SK-N-MC (cell line): ENCODE results near the gene SLC39A7.

ENCODE experiments used
- DNase-seq: peaks from one replicate; pipeline ENCODE4 v3.0.0-alpha.2; 2011; ENCODE audit warnings: low read depth, low spot score
- H3K27ac ChIP-seq: fragments of 200-600 bp; sonication (generic); 2 replicates; pipeline ENCODE4 v1.5.1; 2016; ENCODE audit warnings: mixed run types
- H3K36me3 ChIP-seq: fragments of 200-600 bp; sonication (generic); 2 replicates; pipeline ENCODE4 v1.6.1; 2017; ENCODE audit warnings: antibody characterized with exemption, low read length, mixed read lengths; ENCODE audit not compliant: insufficient read depth
- H3K4me3 ChIP-seq: fragments of 200-600 bp; sonication (generic); 2 replicates; pipeline ENCODE4 v1.5.1; 2016
- H3K9ac ChIP-seq: fragments of 200-600 bp; sonication (generic); 2 replicates; pipeline ENCODE4 v1.8.0; 2017; ENCODE audit warnings: mixed run types, mixed read lengths; ENCODE audit not compliant: insufficient read length
- H3K9me3 ChIP-seq: fragments of 200-600 bp; sonication (generic); 2 replicates; pipeline ENCODE4 v1.6.1; 2017; ENCODE audit warnings: low read depth, mild to moderate bottlenecking, antibody characterized with exemption, low read length, moderate library complexity, mixed read lengths
- EZH2 ChIP-seq: fragments of 200-600 bp; sonication (generic); IDR thresholded peaks from one replicate; pipeline ENCODE4 v1.6.1; 2017; ENCODE audit warnings: antibody characterized with exemption
- FOXP2 ChIP-seq: optimal IDR thresholded peaks from 2 replicates; pipeline ENCODE3; 2011; ENCODE audit warnings: mild to moderate bottlenecking, moderate library complexity; ENCODE audit not compliant: insufficient read depth; ENCODE audit errors: extremely low read length, control extremely low read depth
- POLR2AphosphoS5 ChIP-seq: IDR thresholded peaks from 2 replicates; pipeline ENCODE4 v1.6.1; 2012; ENCODE audit warnings: mild to moderate bottlenecking, low read depth, low read length, borderline replicate concordance

Gene SLC39A7

DNA sequence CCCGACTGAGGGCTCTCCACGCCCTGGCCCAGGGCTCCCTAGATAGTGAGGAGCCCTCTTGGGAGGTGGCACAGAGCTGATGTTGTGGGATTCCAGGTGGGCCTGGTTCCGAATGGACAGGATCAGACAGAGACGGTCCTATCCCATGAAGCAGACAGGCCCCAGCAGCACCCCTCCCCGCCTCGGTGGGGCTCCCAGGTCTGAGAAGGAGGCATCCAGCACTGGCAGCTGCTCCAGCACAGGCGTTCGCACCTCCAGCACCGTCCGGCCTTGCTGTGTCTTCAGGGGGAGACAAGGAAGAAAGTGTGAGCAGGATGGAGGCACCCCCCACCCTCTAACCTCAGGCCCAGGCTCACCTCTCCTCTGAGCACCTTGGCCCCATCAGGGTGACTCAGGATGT is 37.1 kb upstream of the SLC39A7 start:
- no peaks in the 10 kb centered on the region for H3K9me3 ChIP-seq
- H3K36me3 ChIP-seq, result no peaks in the 10 kb centered on the region
- no peak for DNase-seq
- H3K9ac ChIP-seq, result no peak overlapping the region
- no peak overlapping the region for H3K4me3 ChIP-seq
- no peak for TF ChIP-seq EZH2
- H3K27ac ChIP-seq, result no peak overlapping the region

DNA sequence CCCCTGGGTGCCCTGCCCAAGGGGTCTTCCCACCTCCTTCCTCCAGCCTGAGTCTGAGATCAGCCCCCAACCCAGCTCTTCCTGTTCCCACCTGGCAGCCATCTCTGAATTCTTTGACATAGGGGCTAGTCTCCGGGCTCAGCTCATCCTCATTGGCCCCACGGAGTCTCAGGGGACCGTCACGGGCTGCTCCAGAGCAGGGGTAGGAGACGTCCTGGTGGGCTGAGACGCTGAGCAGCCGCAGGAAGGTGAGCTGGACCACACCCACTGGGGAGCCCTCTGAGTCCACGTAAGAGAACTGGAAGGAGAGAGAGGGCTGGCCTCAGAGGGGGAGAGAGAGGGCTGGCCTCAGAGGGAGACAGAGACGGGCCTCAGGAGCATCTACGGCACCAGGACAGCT is 36.5 kb upstream of the SLC39A7 start:
- TF ChIP-seq EZH2 (no peak), POLR2AphosphoS5 (no peak), FOXP2 (no peak)
- no peak for DNase-seq
- Histone ChIP-seq H3K9ac (no peak overlapping the region), H3K36me3 (no peaks in the 10 kb centered on the region), H3K9me3 (no peaks in the 10 kb centered on the region), H3K4me3 (no peak overlapping the region), H3K27ac (no peak overlapping the region)

DNA sequence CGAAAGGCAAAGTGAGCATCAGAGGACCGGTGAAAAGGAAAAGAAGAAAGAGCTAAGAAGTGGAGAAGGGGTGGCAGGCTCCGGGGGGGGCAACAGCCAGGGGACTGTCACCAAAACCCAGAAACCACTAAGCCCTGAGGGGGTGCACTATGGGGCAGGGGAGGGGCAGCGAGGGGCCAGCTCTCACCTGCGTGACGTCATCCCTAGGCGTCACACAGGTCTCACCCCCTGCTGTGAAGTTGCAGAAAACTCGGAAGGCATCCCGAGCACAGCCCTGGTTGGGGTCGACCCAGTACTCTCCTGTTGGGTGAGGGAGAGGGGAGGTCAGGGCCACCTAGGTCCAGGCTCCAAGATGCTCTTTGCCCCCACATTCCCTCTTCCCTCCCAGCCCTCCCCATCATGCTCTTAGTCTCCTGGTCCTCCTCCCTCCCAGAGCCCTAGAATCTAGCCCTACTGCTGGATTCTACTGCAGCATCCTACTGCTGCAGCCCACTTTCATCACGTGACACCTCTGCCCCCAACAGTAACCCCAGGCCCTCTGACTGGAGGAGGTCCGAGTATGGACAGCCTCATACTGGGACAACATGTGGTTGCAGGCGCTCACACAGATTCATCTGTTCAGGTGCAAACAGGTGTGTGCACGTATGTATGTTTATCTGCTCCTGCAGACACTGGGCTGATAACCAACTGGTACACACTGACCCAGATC is 35.8 kb upstream of the SLC39A7 start:
- Histone ChIP-seq H3K9ac (no peak overlapping the region), H3K9me3 (no peaks in the 10 kb centered on the region), H3K27ac (no peak overlapping the region), H3K36me3 (no peaks in the 10 kb centered on the region), H3K4me3 (no peak overlapping the region)
- no peak for DNase-seq
- no peak for TF ChIP-seq FOXP2
- no peak for TF ChIP-seq POLR2AphosphoS5
- TF ChIP-seq EZH2, result no peak

DNA sequence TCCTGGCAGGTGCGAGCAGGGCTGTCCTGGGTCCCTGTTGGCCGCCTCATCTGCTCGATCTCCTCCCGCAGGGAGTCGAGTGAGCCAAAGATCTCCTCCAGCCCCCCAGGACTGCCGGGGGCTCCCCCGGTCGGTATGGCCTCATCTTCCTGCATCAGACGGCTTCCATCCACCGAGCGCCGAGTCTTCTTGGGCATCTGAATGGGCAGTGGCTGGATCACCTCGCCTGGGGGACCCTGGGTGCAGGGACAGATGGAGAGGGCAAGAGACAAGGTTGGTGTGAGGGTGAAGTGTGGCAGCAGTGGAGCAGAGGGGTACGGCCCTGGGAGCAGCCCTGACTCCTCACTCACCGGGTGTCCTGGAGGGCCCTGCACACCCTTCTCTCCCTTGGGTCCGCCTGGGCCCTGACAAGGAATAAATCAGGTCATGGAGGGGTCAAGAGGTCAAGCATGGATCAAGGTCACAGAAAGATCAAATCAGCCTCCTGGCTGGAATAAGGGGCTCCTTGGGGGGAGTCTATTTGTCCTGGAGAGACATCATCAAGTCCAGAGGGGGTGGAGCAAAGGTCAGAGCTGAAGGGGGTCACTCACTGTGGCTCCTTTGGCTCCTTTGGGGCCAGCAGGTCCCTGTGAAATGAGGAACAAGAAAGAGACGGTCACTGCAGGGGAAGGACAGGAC is 34.9 kb upstream of the SLC39A7 start:
- no peak overlapping the region for H3K27ac ChIP-seq
- TF ChIP-seq FOXP2, result no peak
- no peak for TF ChIP-seq POLR2AphosphoS5
- no peak for TF ChIP-seq EZH2
- no peaks in the 10 kb centered on the region for H3K36me3 ChIP-seq
- no peak overlapping the region for H3K9ac ChIP-seq
- no peaks in the 10 kb centered on the region for H3K9me3 ChIP-seq
- no peak for DNase-seq
- H3K4me3 ChIP-seq, result no peak overlapping the region

DNA sequence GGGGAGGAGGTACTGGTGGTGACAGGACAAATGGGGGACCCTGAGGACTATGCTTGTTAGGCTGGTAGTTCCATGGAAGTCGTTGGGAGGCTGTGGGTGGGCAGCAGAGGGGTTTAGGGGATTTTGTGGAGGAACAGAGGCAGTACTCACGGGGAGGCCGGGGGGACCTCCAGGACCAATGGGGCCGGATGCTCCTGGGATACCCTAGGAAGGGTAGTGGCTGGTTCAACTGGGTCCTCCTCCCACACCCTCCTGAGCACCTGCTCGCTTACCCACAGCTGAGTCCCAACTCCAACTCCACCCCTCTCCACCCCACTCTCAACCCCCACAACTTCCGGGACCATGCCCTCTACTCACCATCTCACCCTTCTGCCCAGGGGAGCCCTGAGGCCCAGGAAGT is 34.3 kb upstream of the SLC39A7 start:
- Histone ChIP-seq H3K36me3 (no peaks in the 10 kb centered on the region), H3K27ac (no peak overlapping the region), H3K9ac (no peak overlapping the region), H3K9me3 (no peaks in the 10 kb centered on the region), H3K4me3 (no peak overlapping the region)
- no peak for DNase-seq
- TF ChIP-seq POLR2AphosphoS5 (no peak), EZH2 (no peak), FOXP2 (no peak)

DNA sequence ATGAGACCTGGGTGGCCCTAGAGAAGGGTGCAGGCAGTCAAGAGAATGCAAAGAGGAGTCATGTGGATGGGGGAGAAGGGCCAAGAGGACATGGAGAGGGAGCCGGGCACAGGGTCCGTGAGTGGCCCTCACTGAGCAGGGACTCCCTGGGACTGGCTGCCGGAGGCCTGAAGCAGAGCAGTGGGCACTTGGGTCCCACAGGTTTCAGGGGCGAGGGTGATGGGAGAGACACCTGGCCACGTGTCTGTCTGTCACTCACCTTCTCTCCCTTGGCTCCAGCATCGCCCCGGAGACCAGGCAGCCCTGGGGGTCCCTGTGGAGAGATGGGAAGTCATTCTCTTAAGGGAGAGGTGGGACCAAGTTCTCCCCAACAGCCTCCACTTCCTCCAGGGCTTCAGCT is 33.9 kb upstream of the SLC39A7 start:
- Histone ChIP-seq H3K27ac (no peak overlapping the region), H3K9ac (no peak overlapping the region), H3K36me3 (no peaks in the 10 kb centered on the region), H3K9me3 (no peaks in the 10 kb centered on the region), H3K4me3 (no peak overlapping the region)
- no peak for DNase-seq
- TF ChIP-seq POLR2AphosphoS5 (no peak), EZH2 (no peak), FOXP2 (no peak)

DNA sequence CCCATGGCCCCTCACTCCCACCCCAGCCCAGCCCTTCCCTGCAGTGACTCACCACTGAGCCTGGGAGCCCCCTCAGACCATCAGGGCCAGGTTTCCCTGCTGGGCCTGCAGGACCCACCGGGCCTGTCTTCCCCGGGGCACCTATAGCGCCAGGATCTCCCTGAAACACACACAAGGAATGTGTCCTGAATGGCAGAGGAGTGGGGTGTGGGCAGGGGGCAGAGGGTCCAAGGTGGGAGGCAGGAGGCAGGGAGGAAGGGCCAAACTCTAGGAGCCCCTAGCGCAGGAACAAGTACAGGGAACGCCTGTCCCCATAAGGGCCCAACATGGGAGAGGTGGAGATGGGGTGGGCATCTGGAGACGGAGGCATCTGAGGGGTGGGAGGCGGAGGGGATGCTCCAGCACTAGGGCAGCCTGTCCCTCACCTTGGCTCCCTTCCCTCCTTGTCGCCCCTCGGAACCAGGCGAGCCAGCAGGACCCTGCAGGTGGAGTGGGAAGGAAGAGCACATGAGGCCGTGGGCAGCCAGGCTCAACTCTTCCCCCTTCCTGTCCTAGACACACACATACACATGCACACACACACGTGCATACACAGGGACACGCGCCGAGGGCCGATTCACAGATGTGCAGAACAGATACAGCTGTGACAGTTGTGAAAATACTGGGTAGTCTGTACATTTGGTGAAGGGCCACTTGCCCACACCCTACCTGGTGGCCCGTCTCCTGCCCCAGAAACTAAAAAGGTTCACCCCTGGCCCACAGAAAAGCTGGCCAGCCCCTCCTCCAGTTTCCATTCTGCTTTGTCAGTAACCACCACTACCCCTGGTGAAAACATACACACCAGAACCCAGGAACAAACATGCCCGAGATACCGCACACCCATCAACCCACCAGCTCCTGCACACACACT is 33.0 kb upstream of the SLC39A7 start:
- TF ChIP-seq EZH2, result no peak
- Histone ChIP-seq H3K27ac (no peak overlapping the region), H3K9me3 (no peaks in the 10 kb centered on the region), H3K36me3 (no peaks in the 10 kb centered on the region), H3K4me3 (no peak overlapping the region), H3K9ac (no peak overlapping the region)
- DNase-seq, result no peak

DNA sequence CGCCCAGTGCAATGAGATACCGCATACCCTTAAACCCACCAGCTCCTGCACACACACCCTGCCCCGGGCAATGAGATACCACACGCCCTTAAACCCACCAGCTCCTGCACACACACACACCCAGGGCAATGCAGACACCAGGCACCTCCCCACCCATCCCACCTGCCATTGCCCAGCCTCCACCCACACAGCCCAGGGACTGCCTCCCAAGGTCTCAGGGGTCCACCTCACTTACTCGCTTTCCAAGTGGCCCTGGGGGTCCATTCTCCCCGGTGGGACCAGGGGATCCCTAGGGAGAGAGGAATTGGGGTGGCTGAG is 32.4 kb upstream of the SLC39A7 start:
- TF ChIP-seq EZH2, result no peak
- Histone ChIP-seq H3K27ac (no peak overlapping the region), H3K36me3 (no peaks in the 10 kb centered on the region), H3K9ac (no peak overlapping the region), H3K4me3 (no peak overlapping the region), H3K9me3 (no peaks in the 10 kb centered on the region)
- no peak for DNase-seq

DNA sequence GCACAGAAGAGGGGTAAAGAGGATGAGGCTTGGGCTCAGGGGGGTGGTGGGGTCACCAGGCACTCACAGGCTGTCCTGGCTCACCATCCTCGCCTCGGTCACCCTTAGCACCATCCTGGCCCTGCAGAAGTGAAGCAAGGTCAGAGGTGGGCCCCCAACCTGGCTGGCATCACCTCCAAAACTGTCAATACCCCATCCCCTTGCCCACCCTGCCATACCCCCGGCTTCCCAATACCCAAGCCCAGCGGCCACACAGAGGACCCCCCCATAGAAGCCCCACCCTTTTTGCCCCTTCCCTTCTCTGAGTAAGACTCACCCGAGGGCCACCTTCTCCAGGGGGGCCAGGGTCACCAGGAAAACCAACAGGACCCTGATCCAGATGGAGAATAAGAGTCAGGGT is 32.0 kb upstream of the SLC39A7 start:
- no peaks in the 10 kb centered on the region for H3K36me3 ChIP-seq
- TF ChIP-seq POLR2AphosphoS5 (no peak), EZH2 (no peak), FOXP2 (no peak)

More for the DNA sequence above, 32.0 kb upstream of the SLC39A7 start:
- Histone ChIP-seq H3K9ac (no peak overlapping the region), H3K27ac (no peak overlapping the region), H3K4me3 (no peak overlapping the region), H3K9me3 (no peaks in the 10 kb centered on the region)
- no peak for DNase-seq
